ENCODE data around the gene CHGA.

- TF ChIP-seq CTCF (conservative IDR thresholded peaks at IDR 0.05) (no peak), EZH2 (IDR thresholded peaks at IDR 0.05; ENCODE audit: low read depth) (no peak)
Measured at GRCh38 chr14:92930737-92931602, 8.0 kb downstream of the CHGA start.

All from PC-9 (cell line).